Vagina (tissue), 2 donors: ENCODE measurements around the gene ERH. TPM values are rescaled to one million over a fixed set of nuclear protein-coding genes. Genes with fewer than 3 reads are reported as not detected.

Source experiments
- DNase-seq, 2 donors: peaks; one replicate each; pipeline ENCODE4 v3.0.0-alpha.2; 2017; ENCODE audit errors: extremely low spot score in 2 of 2
- H3K27ac ChIP-seq: fragments of 200-600 bp; sonication (generic); one replicate; pipeline ENCODE4 v1.5.1; 2019
- H3K27me3 ChIP-seq: fragments of 200-600 bp; sonication (generic); one replicate; pipeline ENCODE4 v1.5.1; 2019
- H3K36me3 ChIP-seq, 2 donors: fragments of 200-600 bp; sonication (generic); one replicate each; pipeline ENCODE4 v1.5.1; 2017 to 2019
- H3K4me1 ChIP-seq: fragments of 200-600 bp; sonication (generic); one replicate; pipeline ENCODE4 v1.5.1; 2019
- H3K4me3 ChIP-seq, 2 donors: fragments of 200-600 bp; sonication (generic); 1 replicate in 1 of 2; 2 replicates in 1 of 2; pipeline ENCODE4 v1.5.1; 2016 to 2019
- H3K9me3 ChIP-seq: fragments of 200-600 bp; sonication (generic); one replicate; pipeline ENCODE4 v1.5.1; 2019
- CTCF ChIP-seq, 3 experiments: fragments of 450-650 bp in 2 of 3; fragments of 200-600 bp in 1 of 3; sonication (generic) in 1 of 3; IDR thresholded peaks; one replicate each; pipeline ENCODE4 v1.5.1; 2017 to 2019; ENCODE audit warnings: antibody characterized with exemption in 3 of 3, mild to moderate bottlenecking in 2 of 3, moderate library complexity in 2 of 3
- POLR2A ChIP-seq, 2 donors: fragments of 450-650 bp; IDR thresholded peaks; one replicate each; pipeline ENCODE4 v1.6.1; 2017; ENCODE audit warnings: antibody characterized with exemption in 2 of 2, mild to moderate bottlenecking in 2 of 2, moderate library complexity in 2 of 2
- POLR2AphosphoS5 ChIP-seq, 2 donors: sonication (generic); formaldehyde crosslinking; IDR thresholded peaks; one replicate each; pipeline ENCODE4 v1.9.0; 2017; ENCODE audit warnings: antibody characterized with exemption in 2 of 2, mild to moderate bottlenecking in 2 of 2, low read depth in 1 of 2; ENCODE audit not compliant: insufficient read depth in 1 of 2
- intact Hi-C: fragments of 100-400 bp; cut with DNase I; formaldehyde crosslinking; loops from one replicate; pipeline ENCODE4 v1.15.1; 2023
- total RNA-seq: library from RNA; depleted of rRNA; stranded (reverse); fragments of >200 nt; gene quantifications from one replicate; pipeline ENCODE4 v1.2.3, GENCODE V29; 2016

The ERH gene
- total RNA-seq, 1 donor from 2014 or later = 77.8 TPM

- no peaks in the 10 kb centered on the region for H3K9me3 ChIP-seq
- H3K27me3 ChIP-seq = no peaks in the 10 kb centered on the region
- H3K27ac ChIP-seq = no peak overlapping the region
- peaks cover 6% of the 10 kb centered on the region for H3K4me1 ChIP-seq
- TF ChIP-seq POLR2AphosphoS5 (IDR thresholded peaks at IDR 0.05; ENCODE audit: insufficient read depth in 1 of 2, low read depth in 1 of 2) (no peak), POLR2A (IDR thresholded peaks at IDR 0.05) (no peak), CTCF (IDR thresholded peaks at IDR 0.05) (no peak)
- H3K4me3 ChIP-seq = no peak overlapping the region
- DNase-seq = no peak
- no peaks in the 10 kb centered on the region for H3K36me3 ChIP-seq
- intact Hi-C loops = no loop called here
Observed at GRCh38 chr14:69331206-69331605, 66.9 kb downstream of the ERH start.

Other genes starting within 250 kb of the ERH start
- 48.6 TPM for gene DCAF5, start 245.2 kb downstream of the ERH start, total RNA-seq
- gene EXD2, start 206.8 kb downstream of the ERH start, total RNA-seq = 14.5 TPM
- 5.2 TPM for gene GALNT16, start 138.1 kb downstream of the ERH start, total RNA-seq
- 46.7 TPM for gene SLC39A9, start 393 bp upstream of the ERH start, total RNA-seq
- not detected for gene PLEKHD1, start 86.4 kb upstream of the ERH start, total RNA-seq
- not detected for gene CCDC177, start 176.6 kb upstream of the ERH start, total RNA-seq
- 36.6 TPM for gene SUSD6, start 213.3 kb upstream of the ERH start, total RNA-seq